MV-4-11 (cell line): ENCODE results near the gene IRAG1.
"Not testable (repeated sequence)": the region's sequence is repeated elsewhere in the genome, so short reads cannot be mapped to it uniquely, and the experiment has no call there.

Experiments used
- DNase-seq: peaks from one replicate; lab custom pipeline; 2025; lab: John Stamatoyannopoulos, UW

The IRAG1 gene

GRCh38 chr11:10699072-10699471, 5.5 kb upstream of the IRAG1 start:
- DNase-seq = peak; percentile 22

- DNase-seq = no peak
Measured at GRCh38 chr11:10697323-10697620, 3.7 kb upstream of the IRAG1 start.

- peak; percentile 28 for DNase-seq
Measured at GRCh38 chr11:10696468-10697322, 3.1 kb upstream of the IRAG1 start.

DNA sequence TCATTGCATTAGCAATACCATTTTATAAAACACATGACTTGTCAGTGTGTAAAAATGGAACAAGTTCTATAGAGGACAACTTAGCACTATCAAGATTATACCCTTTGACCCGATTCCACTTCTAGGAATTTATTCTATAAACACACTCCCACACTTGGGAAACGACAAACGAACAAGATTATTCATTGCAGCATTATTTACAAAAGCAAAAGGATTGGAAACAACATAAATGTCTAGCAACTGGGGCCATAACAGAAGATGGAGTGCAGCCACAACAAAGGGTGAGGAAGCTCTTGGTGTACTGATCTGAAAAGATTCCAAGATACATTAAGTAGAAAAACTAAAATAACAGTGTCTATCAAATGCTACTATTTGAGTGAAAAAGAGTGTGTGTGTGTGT, 2.3 kb upstream of the IRAG1 start:
- no peak for DNase-seq

DNA sequence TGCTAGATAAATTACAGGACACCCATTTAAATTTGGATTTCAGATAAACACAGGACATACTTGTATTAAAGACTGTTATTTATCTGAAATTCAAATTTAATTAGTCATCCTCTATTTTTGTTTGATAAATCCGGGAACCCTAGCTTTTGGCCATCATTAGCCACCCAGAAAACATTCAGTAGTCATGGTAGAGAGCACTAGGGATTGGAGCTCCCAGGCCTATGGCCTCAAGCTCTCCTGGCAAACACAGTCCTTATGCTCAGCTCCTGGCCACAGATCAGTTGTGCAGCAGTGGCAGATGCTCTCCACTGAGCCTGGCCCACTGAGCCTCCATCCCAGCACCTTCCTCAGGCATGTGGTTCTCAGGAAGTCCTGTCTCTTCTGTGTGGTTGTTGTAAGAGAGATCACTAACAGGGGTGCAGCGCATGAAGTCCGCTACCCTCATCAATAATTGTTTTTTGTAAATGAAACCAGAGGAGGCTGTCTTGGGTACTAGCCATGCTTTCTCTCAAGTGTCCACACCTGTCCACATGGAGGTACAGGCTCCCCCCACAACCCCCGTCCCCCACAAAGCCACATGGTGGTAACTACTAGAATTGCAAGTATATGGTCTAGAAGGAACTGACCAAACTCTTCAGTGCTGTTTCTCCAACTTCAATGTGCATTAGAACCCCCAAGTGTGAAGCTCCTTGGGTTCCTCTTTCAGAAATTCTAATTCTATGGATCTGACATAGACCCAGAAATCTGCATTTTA, 1.1 kb upstream of the IRAG1 start:
- DNase-seq = no peak

DNA sequence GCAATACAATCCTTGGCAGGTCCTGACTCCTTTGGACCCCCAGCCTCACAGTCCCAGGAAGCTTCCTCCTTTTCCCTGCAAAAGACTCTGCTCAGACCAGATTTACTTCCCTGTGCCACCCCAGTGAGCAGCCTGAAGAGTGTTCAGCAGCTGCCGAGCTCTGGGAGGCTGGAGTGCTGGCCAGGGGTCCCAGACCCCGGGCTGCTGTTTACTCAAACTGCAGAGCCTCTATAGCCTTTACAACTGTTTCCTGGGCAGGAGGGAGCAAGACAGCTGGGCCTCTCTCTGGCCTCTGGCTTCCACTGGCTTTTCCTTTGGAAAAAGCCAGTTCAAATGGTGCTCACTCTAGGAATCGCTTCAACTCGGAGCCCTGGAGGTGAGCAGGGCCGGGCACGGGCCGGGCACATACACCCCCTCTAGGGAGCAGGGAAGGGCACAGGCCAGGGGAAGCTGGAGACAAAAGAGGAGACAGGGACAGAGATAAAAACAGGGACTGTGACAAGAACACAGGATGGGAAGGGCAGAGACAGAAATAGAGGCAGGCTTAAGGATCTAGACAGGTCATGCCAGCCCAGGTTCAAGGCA, 932 bp downstream of the IRAG1 start:
- DNase-seq = no peak

GRCh38 chr11:10688401-10688800, 5.2 kb downstream of the IRAG1 start:
- DNase-seq = no peak

DNA sequence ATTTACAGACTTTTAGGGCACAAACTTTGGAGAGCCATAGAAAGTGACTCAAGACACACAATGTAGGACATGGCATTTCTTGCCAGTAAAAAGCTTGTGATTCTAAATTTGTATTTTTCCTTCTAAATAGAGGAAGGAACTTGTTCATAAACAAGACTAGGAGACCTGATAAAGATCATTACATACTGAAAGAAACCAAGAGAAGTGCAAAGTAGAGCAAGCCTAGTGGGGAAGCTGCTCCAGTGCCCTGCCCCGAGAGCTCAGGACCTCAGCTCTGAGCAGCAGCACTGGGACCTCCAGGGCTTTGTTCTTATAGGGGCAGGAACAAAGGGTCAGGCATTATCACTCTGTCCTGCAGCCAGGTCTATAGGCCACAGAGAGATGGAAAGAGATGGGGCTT, 7.2 kb downstream of the IRAG1 start:
- no peak for DNase-seq

DNA sequence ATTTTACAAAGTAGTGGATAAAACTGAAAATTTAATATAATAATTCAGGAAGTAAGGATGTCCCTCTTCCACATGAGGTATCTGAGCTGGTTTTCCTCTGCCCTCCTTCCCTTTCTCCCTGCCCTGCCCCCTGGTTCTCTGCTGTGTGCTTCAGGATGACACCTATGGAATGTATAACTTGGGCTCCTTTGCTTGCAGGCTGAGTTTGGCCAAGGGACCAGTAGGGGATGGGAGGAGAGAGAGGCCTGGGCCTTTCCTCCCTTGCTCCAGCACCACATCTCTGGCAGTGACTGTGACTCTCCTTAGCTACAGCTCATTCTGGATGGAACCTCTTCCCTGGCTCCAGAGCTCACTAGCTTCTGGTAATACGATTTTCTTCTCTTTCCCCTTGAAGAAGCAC, 10.1 kb downstream of the IRAG1 start:
- DNase-seq = no peak

GRCh38 chr11:10680956-10681487, 12.5 kb downstream of the IRAG1 start:
- no peak for DNase-seq

GRCh38 chr11:10680279-10680678, 13.3 kb downstream of the IRAG1 start:
- DNase-seq = not testable (repeated sequence)

DNA sequence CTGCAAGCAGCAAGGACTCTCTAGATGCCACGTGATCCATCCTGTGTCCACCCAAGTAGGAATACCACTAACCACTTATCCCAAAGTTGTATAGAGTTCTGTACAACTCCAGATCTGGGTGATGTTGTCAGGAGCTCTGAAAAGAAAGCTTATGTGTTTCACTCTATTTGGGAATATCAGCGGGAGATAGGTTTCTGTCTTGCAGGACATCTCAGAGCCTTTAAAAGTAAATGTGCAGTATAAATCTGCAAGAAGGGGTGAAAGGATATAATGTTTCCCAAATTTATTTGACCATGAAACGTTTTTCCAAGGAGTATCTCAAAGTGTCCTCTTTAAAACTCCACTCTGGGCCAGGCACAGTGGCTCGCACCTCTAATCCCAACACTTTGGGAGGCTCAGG, 13.9 kb downstream of the IRAG1 start:
- no peak for DNase-seq

GRCh38 chr11:10678101-10678500, 15.5 kb downstream of the IRAG1 start:
- no peak for DNase-seq

DNA sequence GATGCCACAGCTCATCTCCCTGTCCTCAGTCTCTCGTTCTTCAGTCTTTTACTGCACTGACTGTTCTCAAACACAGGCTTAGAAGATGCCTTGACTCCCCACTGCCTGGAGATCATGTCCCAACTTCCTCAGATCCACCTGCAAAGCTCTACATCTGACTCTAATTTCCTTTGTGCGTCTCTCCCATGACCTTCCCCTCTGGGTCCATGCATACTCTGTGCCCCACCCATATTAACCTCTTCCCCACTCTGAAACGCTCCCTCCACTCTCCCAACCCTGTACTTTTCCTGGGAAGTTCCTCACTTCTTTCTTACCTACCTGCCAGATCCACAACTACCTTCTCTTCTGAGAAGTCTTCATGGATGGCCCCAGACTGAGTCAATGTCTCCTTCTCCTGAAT, 16.6 kb downstream of the IRAG1 start:
- no peak for DNase-seq

DNA sequence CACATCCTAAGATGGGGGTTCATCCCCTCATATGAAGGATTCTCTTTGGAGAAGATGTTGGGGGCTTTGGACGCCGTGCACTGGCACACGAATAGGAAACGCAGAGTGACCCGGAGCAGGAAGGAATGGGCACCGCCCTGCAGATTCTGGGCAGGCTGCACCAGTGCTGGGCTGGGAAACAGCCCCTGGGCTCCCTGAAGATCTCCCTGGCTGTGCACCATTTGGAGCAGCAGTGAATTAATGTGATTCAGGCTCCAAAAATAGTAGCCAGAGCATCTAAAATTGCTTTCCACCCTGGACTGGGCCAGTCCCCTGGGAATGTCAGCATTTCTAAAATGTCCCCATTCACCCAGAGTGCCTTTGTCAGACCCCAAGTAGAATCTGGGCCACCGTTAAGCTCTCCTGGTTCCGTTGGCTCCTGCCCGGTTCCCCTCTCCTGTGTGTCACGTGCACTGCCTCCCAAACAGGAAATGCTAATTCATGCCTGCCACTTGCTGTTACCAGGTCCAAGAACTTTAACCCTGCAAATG, 18.6 kb downstream of the IRAG1 start:
- no peak for DNase-seq

DNA sequence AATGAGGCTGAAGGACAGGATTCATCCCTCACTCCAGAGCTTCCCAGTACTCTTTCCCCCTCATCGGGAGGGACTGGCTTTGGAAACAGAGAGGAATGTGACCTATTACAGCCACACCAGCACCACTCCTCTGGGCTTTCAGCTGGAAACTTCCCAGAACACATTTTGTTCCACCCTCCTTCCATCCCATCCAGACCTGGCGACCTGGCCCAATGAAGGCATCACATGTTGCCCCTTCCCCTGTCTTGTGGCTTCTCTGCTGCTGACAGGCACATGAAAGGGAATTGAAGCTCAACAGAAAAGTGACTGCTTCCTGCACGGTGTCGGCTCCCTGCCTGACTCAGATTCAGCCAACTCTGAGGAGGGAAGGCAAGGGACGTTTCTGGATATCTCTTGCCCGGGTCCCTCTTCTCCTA, 19.1 kb downstream of the IRAG1 start:
- no peak for DNase-seq

- DNase-seq = peak; percentile 6
Measured at GRCh38 chr11:10673501-10674062, 20.0 kb downstream of the IRAG1 start.

- DNase-seq = no peak
Measured at GRCh38 chr11:10670099-10670498, 23.5 kb downstream of the IRAG1 start.

DNA sequence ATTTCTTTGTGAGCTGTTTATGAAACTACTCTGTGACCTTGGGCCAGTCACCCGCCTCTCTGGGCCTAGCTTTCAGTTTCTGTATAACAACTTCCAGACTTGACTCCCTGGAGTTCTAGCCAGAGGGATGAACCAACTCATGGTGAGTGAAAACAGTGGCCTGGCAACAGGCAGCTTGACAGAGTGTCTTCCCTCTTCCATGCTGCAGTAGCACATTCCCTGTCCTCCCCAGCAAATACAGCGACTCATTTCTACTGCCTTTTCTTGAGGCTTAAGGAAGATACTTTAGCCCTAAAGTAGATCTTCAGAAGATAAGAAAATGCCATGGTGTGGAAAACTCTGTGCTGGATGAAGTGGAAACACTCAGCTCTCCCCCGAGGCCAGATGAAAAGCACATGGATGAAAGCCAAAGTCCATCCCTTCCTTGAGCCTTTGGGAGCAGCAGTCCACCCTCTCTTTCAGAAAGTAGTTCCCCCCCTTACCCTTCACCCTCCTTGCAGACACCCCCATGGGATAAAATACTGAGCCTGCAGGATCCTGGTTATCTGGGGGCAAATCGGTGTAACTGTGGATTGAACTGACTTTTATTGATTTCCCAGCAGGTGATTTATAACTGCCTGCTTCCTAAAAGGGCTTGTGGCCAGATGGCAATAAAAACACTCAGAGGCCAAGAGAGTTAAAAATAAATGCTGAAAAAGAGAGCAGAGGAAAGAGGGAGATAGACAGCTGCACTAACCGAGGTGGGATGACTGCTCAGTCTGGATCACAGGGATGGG, 24.1 kb downstream of the IRAG1 start:
- no peak for DNase-seq

DNA sequence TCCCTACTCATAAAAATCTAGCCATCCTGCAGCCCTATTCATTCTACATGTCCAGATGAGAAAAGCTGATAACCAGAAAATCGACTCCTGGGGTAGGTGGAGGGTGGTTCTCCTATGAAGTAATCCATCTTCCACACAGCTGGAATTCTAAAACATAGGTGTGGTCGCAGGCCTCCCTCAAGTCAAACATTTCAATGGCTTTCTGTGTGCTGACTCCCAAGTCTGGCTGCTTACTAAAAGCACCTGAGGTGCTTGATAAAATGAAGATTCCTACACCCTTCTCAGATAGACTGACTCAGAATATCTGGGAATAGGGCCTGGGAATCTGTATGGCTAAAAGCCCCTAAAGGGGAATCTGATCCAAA, 26.1 kb downstream of the IRAG1 start:
- no peak for DNase-seq
